Stimulated activated naive CD8-positive, alpha-beta T cell treated with anti-CD3 and anti-CD28 coated beads, Interleukin-15, Interleukin-2, amounts not matched to agents 100 ng/mL and 50 ng/mL, for 24 hours (primary cell): Measurements from ENCODE around the gene CPN2.

Experiments
- H3K27ac Mint-ChIP-seq: one replicate; pipeline ENCODE4 v1.8.0; 2021; ENCODE audit warnings: mild to moderate bottlenecking, mixed read lengths
- H3K27me3 Mint-ChIP-seq: one replicate; pipeline ENCODE4 v1.8.0; 2021; ENCODE audit warnings: mixed read lengths
- H3K36me3 Mint-ChIP-seq: one replicate; pipeline ENCODE4 v1.8.0; 2021; ENCODE audit warnings: low read depth, mixed read lengths
- H3K4me1 Mint-ChIP-seq: one replicate; pipeline ENCODE4 v1.8.0; 2021; ENCODE audit warnings: low read depth, mixed read lengths
- H3K4me3 Mint-ChIP-seq: one replicate; pipeline ENCODE4 v1.8.0; 2021; ENCODE audit warnings: mild to moderate bottlenecking, mixed read lengths
- H3K9me3 Mint-ChIP-seq: one replicate; pipeline ENCODE4 v1.8.0; 2021; ENCODE audit warnings: mixed read lengths

CPN2 gene

GRCh38 chr3:194296454-194297263, 54.5 kb downstream of the CPN2 start:
- peaks cover 19% of the 10 kb centered on the region for H3K27me3 Mint-ChIP-seq
- no peaks in the 10 kb centered on the region for H3K9me3 Mint-ChIP-seq
- H3K4me3 Mint-ChIP-seq: no peak overlapping the region
- no peaks in the 10 kb centered on the region for H3K36me3 Mint-ChIP-seq
- H3K4me1 Mint-ChIP-seq: peaks cover 9% of the 10 kb centered on the region
- no peak overlapping the region for H3K27ac Mint-ChIP-seq

- H3K27ac Mint-ChIP-seq: no peak overlapping the region
- peaks cover 28% of the 10 kb centered on the region for H3K27me3 Mint-ChIP-seq
- H3K9me3 Mint-ChIP-seq: no peaks in the 10 kb centered on the region
Measured at GRCh38 chr3:194294895-194295214, 56.3 kb downstream of the CPN2 start.

GRCh38 chr3:194294199-194294894, 56.8 kb downstream of the CPN2 start:
- H3K27ac Mint-ChIP-seq: no peak overlapping the region
- no peaks in the 10 kb centered on the region for H3K36me3 Mint-ChIP-seq
- no peak overlapping the region for H3K4me3 Mint-ChIP-seq
- H3K27me3 Mint-ChIP-seq: peaks cover 28% of the 10 kb centered on the region
- no peaks in the 10 kb centered on the region for H3K9me3 Mint-ChIP-seq
- H3K4me1 Mint-ChIP-seq: peaks cover 3% of the 10 kb centered on the region

More at GRCh38 chr3:194294895-194295214, 56.3 kb downstream of the CPN2 start:
- Mint-ChIP-seq H3K36me3 (no peaks in the 10 kb centered on the region), H3K4me1 (peaks cover 4% of the 10 kb centered on the region), H3K4me3 (no peak overlapping the region)

GRCh38 chr3:194293546-194294198, 57.5 kb downstream of the CPN2 start:
- H3K36me3 Mint-ChIP-seq: no peaks in the 10 kb centered on the region
- H3K4me1 Mint-ChIP-seq: no peaks in the 10 kb centered on the region
- peaks cover 32% of the 10 kb centered on the region for H3K27me3 Mint-ChIP-seq
- no peaks in the 10 kb centered on the region for H3K9me3 Mint-ChIP-seq
- no peak overlapping the region for H3K4me3 Mint-ChIP-seq
- no peak overlapping the region for H3K27ac Mint-ChIP-seq

GRCh38 chr3:194292331-194292730, 58.8 kb downstream of the CPN2 start:
- peaks cover 29% of the 10 kb centered on the region for H3K27me3 Mint-ChIP-seq
- H3K36me3 Mint-ChIP-seq: no peaks in the 10 kb centered on the region
- H3K27ac Mint-ChIP-seq: no peak overlapping the region
- H3K4me1 Mint-ChIP-seq: no peaks in the 10 kb centered on the region
- H3K4me3 Mint-ChIP-seq: no peak overlapping the region
- no peaks in the 10 kb centered on the region for H3K9me3 Mint-ChIP-seq
